Activated CD4-positive, CD25-positive, alpha-beta regulatory T cell (primary cell): ENCODE data around the gene NEGR1.

Source experiments
- DNase-seq, 4 experiments: peaks; one replicate each; lab custom pipeline; 2025; lab: John Stamatoyannopoulos, UW

Gene NEGR1

GRCh38 chr1:71561729-71562128 lies 720.6 kb downstream of the NEGR1 start:
- no peak for DNase-seq

- DNase-seq, result no peak
These were observed 721.1 kb downstream of the NEGR1 start for GRCh38 chr1:71561206-71561605.

GRCh38 chr1:71559880-71560279 lies 722.5 kb downstream of the NEGR1 start:
- no peak for DNase-seq

- no peak for DNase-seq
These were observed 725.2 kb downstream of the NEGR1 start for GRCh38 chr1:71557138-71557537.

GRCh38 chr1:71548398-71548890 lies 733.9 kb downstream of the NEGR1 start:
- no peak for DNase-seq

- no peak for DNase-seq
These were observed 740.2 kb downstream of the NEGR1 start for GRCh38 chr1:71542155-71542554.

GRCh38 chr1:71533950-71534349 lies 748.4 kb downstream of the NEGR1 start:
- no peak for DNase-seq

- DNase-seq, result no peak
These were observed 750.0 kb downstream of the NEGR1 start for GRCh38 chr1:71532343-71532742.

GRCh38 chr1:71526824-71527223 lies 755.5 kb downstream of the NEGR1 start:
- no peak for DNase-seq

- no peak for DNase-seq
These were observed 759.6 kb downstream of the NEGR1 start for GRCh38 chr1:71522721-71523120.

GRCh38 chr1:71521655-71522264 lies 760.6 kb downstream of the NEGR1 start:
- no peak for DNase-seq

- no peak for DNase-seq
These were observed 770.8 kb downstream of the NEGR1 start for GRCh38 chr1:71511505-71511904.

- no peak for DNase-seq
These were observed 771.6 kb downstream of the NEGR1 start for GRCh38 chr1:71510725-71511124.

GRCh38 chr1:71509051-71509595 lies 773.2 kb downstream of the NEGR1 start:
- no peak for DNase-seq

GRCh38 chr1:71502006-71502405 lies 780.3 kb downstream of the NEGR1 start:
- DNase-seq, result no peak

- DNase-seq, result no peak
These were observed 783.8 kb downstream of the NEGR1 start for GRCh38 chr1:71498542-71498941.

GRCh38 chr1:71494163-71494562 lies 788.2 kb downstream of the NEGR1 start:
- no peak for DNase-seq

GRCh38 chr1:71492298-71493041 lies 789.9 kb downstream of the NEGR1 start:
- no peak for DNase-seq

- no peak for DNase-seq
These were observed 791.9 kb downstream of the NEGR1 start for GRCh38 chr1:71490432-71490831.

- DNase-seq, result no peak
These were observed 793.6 kb downstream of the NEGR1 start for GRCh38 chr1:71488555-71489252.

- no peak for DNase-seq
These were observed 809.0 kb downstream of the NEGR1 start for GRCh38 chr1:71473331-71473730.

- DNase-seq, result no peak
These were observed 817.2 kb downstream of the NEGR1 start for GRCh38 chr1:71465093-71465492.

GRCh38 chr1:71464016-71464415 lies 818.3 kb downstream of the NEGR1 start:
- DNase-seq, result no peak
